MCF 10A (cell line): ENCODE results near the gene CEP290. TPM values are rescaled to one million over a fixed set of nuclear protein-coding genes. Genes with fewer than 3 reads are reported as not detected.
A peak's percentile ranks its signal among the peaks of the same experiment; 100 is the strongest.

Source experiments
- BruUV-seq: library from RNA; stranded (reverse); fragments of 400-500 nt; replicated peaks from 2 replicates; lab custom pipeline; 2021; lab: Mats Ljungman, UMichigan
- CTCF ChIA-PET: fragments of 300-600 bp; sonication (Branson Sonifier 250); formaldehyde crosslinking; extraction: SDS; loops from one replicate; lab custom pipeline; 2021; ENCODE audit warnings: antibody characterized with exemption, inconsistent platforms; lab: Yijun Ruan, JAX
- POLR2A ChIA-PET: fragments of 300-600, 350-650 bp; sonication (Branson Sonifier 250); formaldehyde crosslinking; extraction: SDS; loops from one replicate; lab custom pipeline; 2020; ENCODE audit warnings: antibody characterized with exemption, inconsistent platforms; lab: Yijun Ruan, JAX
- DNase-seq: peaks from one replicate; pipeline ENCODE4 v3.0.0-alpha.2; 2018; ENCODE audit not compliant: unreplicated experiment
- H3K27ac Mint-ChIP-seq: one replicate; pipeline ENCODE4 v1.8.0; 2022; ENCODE audit warnings: mild to moderate bottlenecking, low read depth, mixed read lengths; ENCODE audit not compliant: unreplicated experiment
- H3K27me3 Mint-ChIP-seq: one replicate; pipeline ENCODE4 v1.8.0; 2022; ENCODE audit warnings: mixed read lengths; ENCODE audit not compliant: insufficient read depth, unreplicated experiment
- H3K36me3 Mint-ChIP-seq: one replicate; pipeline ENCODE4 v1.8.0; 2022; ENCODE audit warnings: mild to moderate bottlenecking, moderate library complexity, mixed read lengths; ENCODE audit not compliant: insufficient read depth, unreplicated experiment
- H3K4me1 Mint-ChIP-seq: one replicate; pipeline ENCODE4 v1.8.0; 2022; ENCODE audit warnings: mixed read lengths; ENCODE audit not compliant: insufficient read depth, unreplicated experiment
- H3K4me3 Mint-ChIP-seq: one replicate; pipeline ENCODE4 v1.8.0; 2022; ENCODE audit warnings: mild to moderate bottlenecking, moderate library complexity, mixed read lengths; ENCODE audit not compliant: unreplicated experiment
- H3K9me3 Mint-ChIP-seq: one replicate; pipeline ENCODE4 v1.8.0; 2022; ENCODE audit warnings: mixed read lengths; ENCODE audit not compliant: unreplicated experiment
- CTCF ChIP-seq: fragments of 200-600 bp; IDR thresholded peaks from one replicate; pipeline ENCODE4 v1.8.0; 2022; ENCODE audit warnings: antibody characterized with exemption, mild to moderate bottlenecking; ENCODE audit not compliant: unreplicated experiment
- intact Hi-C: fragments of 100-400 bp; cut with micrococcal nuclease; formaldehyde crosslinking; loops from 2 replicates; pipeline ENCODE4 v1.14.1; 2022
- total RNA-seq: library from RNA; stranded (reverse); gene quantifications from 2 replicates; pipeline ENCODE4 v1.2.3, GENCODE V29; 2022

Gene CEP290
- total RNA-seq, 1 experiment from 2014 or later = 22.3 TPM

DNA sequence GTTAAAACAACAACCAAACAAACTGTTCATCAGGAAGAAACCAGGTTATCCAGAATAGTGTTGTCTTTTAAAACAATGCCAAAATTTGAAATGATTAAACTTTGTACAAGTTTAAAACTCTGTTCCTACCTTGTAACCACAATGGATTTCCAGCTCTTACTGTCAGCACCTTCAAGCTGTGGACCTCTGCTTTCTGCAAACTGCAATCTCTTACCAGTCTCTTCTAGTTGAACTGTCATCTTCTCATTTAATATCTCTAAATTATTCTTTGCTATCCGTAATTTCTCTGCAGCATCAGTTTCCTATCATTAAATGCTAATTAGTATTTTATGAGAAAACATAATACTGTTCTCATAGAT lies 83.2 kb downstream of the CEP290 start:
- Mint-ChIP-seq H3K36me3 (peaks cover 44% of the 10 kb centered on the region), H3K27me3 (no peaks in the 10 kb centered on the region), H3K27ac (no peak overlapping the region), H3K9me3 (no peaks in the 10 kb centered on the region), H3K4me1 (peaks cover 6% of the 10 kb centered on the region), H3K4me3 (no peak overlapping the region)
- TF ChIP-seq CTCF = no peak
- POLR2A ChIA-PET = no interaction called here
- intact Hi-C loops = no loop called here
- CTCF ChIA-PET = interaction anchor here (1.0 to 1.5 kb wide), 2 partner anchors 20 to 21 kb away, joined by 3 read pairs; no protein-coding TSS in a partner anchor
- no peak for DNase-seq
- no TSS peak for BruUV-seq

DNA sequence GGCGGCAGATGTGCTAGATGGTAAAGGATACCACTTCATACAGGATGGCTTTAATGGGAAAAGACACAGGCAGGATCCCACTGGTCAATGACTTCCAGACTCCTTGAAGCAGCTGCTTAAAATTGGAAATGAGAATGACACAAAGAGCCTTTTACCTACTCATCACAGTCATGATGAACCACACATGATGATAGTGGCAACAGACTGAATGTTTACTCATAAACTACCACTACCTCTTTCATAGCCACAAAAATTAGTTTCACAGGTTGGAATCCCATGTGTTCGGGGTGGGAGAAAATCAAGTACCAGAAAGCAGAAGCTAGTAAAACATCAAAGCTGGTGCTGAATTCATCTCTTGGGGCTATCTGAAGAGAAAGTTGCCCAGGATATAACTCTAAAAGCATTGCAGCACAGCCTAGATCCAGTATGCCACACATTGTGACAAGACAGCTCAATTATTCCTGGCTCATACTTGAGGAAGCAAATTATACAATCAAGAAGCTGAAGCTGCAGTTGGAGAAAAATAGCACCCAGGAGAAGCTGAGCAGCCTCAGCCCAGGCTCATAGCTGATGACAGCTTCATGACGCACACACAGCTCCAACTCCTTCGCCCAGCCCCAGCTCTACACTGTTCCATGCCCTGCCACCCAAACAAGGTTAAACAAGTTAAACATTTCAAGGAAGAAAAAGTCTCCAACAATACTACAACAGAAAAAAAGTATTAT lies 83.7 kb downstream of the CEP290 start:
- Mint-ChIP-seq H3K27ac (no peak overlapping the region), H3K4me1 (peaks cover under 1% of the 10 kb centered on the region), H3K27me3 (no peaks in the 10 kb centered on the region), H3K36me3 (peaks cover 45% of the 10 kb centered on the region), H3K9me3 (no peaks in the 10 kb centered on the region), H3K4me3 (no peak overlapping the region)
- CTCF ChIA-PET = interaction anchor here (1.0 to 1.5 kb wide), 2 partner anchors 20 to 21 kb away, joined by 3 read pairs; no protein-coding TSS in a partner anchor
- no TSS peak for BruUV-seq
- no peak for DNase-seq
- no peak for TF ChIP-seq CTCF
- intact Hi-C loops = no loop called here
- POLR2A ChIA-PET = interaction anchor here (0.7 kb wide), 1 partner anchor 21 kb away, joined by 4 read pairs; no protein-coding TSS in a partner anchor

GRCh38 chr12:88056571-88056970 lies 85.3 kb downstream of the CEP290 start:
- no TSS peak for BruUV-seq
- Mint-ChIP-seq H3K4me1 (no peaks in the 10 kb centered on the region), H3K36me3 (peaks cover 44% of the 10 kb centered on the region), H3K4me3 (no peak overlapping the region), H3K9me3 (no peaks in the 10 kb centered on the region), H3K27ac (no peak overlapping the region), H3K27me3 (no peaks in the 10 kb centered on the region)
- CTCF ChIA-PET = no interaction called here
- no peak for DNase-seq
- TF ChIP-seq CTCF = no peak
- intact Hi-C loops = no loop called here
- POLR2A ChIA-PET = no interaction called here

GRCh38 chr12:88052686-88053085 lies 89.2 kb downstream of the CEP290 start:
- ChIA-PET POLR2A (no interaction called here), CTCF (no interaction called here)
- Mint-ChIP-seq H3K4me1 (no peaks in the 10 kb centered on the region), H3K9me3 (no peaks in the 10 kb centered on the region), H3K36me3 (peaks cover 46% of the 10 kb centered on the region), H3K27ac (peak overlapping the region; percentile 8), H3K27me3 (no peaks in the 10 kb centered on the region), H3K4me3 (no peak overlapping the region)
- DNase-seq = peak; percentile 48
- TF ChIP-seq CTCF = peak; percentile 32
- BruUV-seq = no TSS peak
- intact Hi-C loops = no loop called here
